Calu3 (cell line): Measurements from ENCODE around the gene MDM4. TPM values are rescaled to one million over a fixed set of nuclear protein-coding genes. Genes with fewer than 3 reads are reported as not detected.
A peak's percentile ranks its signal among the peaks of the same experiment; 100 is the strongest.

Experiments
- BruUV-seq: library from RNA; stranded (reverse); fragments of 400-500 nt; replicated peaks from 2 replicates; lab custom pipeline; 2021; lab: Mats Ljungman, UMichigan
- CTCF ChIA-PET: fragments of 300-600 bp; sonication (Branson Sonifier 250); formaldehyde crosslinking; loops from one replicate; lab custom pipeline; 2022; ENCODE audit warnings: antibody characterized with exemption; lab: Charles Lee
- DNase-seq: peaks from one replicate; pipeline ENCODE4 v3.0.0; 2022
- H3K27ac Mint-ChIP-seq: one replicate; pipeline ENCODE4 v1.8.0; 2022; ENCODE audit warnings: mixed read lengths; ENCODE audit not compliant: unreplicated experiment
- H3K27me3 Mint-ChIP-seq: one replicate; pipeline ENCODE4 v1.8.0; 2022; ENCODE audit warnings: mixed read lengths; ENCODE audit not compliant: unreplicated experiment
- H3K36me3 Mint-ChIP-seq: one replicate; pipeline ENCODE4 v1.8.0; 2022; ENCODE audit warnings: mild to moderate bottlenecking, moderate library complexity, mixed read lengths; ENCODE audit not compliant: insufficient read depth, unreplicated experiment
- H3K4me1 Mint-ChIP-seq: one replicate; pipeline ENCODE4 v1.8.0; 2022; ENCODE audit warnings: mild to moderate bottlenecking, low read depth, mixed read lengths; ENCODE audit not compliant: unreplicated experiment
- H3K4me3 Mint-ChIP-seq: one replicate; pipeline ENCODE4 v1.8.0; 2022; ENCODE audit warnings: mild to moderate bottlenecking, low read depth, moderate library complexity, mixed read lengths; ENCODE audit not compliant: unreplicated experiment
- H3K9me3 Mint-ChIP-seq: one replicate; pipeline ENCODE4 v1.8.0; 2022; ENCODE audit warnings: low read depth, mixed read lengths; ENCODE audit not compliant: unreplicated experiment
- intact Hi-C: fragments of 100-400 bp; cut with micrococcal nuclease; formaldehyde crosslinking; loops from one replicate; pipeline ENCODE4 v1.10.0; 2022; ENCODE audit not compliant: unreplicated experiment
- total RNA-seq: library from RNA; stranded (reverse); gene quantifications from 2 replicates; pipeline ENCODE4 v1.2.3, GENCODE V29; 2022
- TF ChIP-seq, protein P1 (sequence below): fragments of 200-600 bp; IDR thresholded peaks from one replicate; pipeline ENCODE4 v1.8.0; 2022; ENCODE audit warnings: antibody characterized with exemption; ENCODE audit not compliant: unreplicated experiment

Gene MDM4
- total RNA-seq, 1 experiment from 2014 or later = 106 TPM

GRCh38 chr1:204503122-204503912 is 12.9 kb upstream of the MDM4 start:
- CTCF ChIA-PET = interaction anchor here (0.6 to 2.0 kb wide), 18 partner anchors 10 to 303 kb away, joined by 3 to 39 read pairs (median 5); partner anchors contain the start of genes MDM4 and PIK3C2B
- Mint-ChIP-seq H3K4me1 (peaks cover 45% of the 10 kb centered on the region), H3K9me3 (peaks cover 2% of the 10 kb centered on the region), H3K36me3 (peaks cover 31% of the 10 kb centered on the region), H3K27ac (peak overlapping the region; percentile 45), H3K4me3 (no peak overlapping the region), H3K27me3 (peaks cover 14% of the 10 kb centered on the region)
- DNase-seq = peak; percentile 63
- no TSS peak for BruUV-seq
- TF ChIP-seq, protein P1, sequence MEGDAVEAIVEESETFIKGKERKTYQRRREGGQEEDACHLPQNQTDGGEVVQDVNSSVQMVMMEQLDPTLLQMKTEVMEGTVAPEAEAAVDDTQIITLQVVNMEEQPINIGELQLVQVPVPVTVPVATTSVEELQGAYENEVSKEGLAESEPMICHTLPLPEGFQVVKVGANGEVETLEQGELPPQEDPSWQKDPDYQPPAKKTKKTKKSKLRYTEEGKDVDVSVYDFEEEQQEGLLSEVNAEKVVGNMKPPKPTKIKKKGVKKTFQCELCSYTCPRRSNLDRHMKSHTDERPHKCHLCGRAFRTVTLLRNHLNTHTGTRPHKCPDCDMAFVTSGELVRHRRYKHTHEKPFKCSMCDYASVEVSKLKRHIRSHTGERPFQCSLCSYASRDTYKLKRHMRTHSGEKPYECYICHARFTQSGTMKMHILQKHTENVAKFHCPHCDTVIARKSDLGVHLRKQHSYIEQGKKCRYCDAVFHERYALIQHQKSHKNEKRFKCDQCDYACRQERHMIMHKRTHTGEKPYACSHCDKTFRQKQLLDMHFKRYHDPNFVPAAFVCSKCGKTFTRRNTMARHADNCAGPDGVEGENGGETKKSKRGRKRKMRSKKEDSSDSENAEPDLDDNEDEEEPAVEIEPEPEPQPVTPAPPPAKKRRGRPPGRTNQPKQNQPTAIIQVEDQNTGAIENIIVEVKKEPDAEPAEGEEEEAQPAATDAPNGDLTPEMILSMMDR = peak; percentile 75
- intact Hi-C loops = loop anchor here (1.0 to 2.0 kb wide), 2 partner anchors 59 to 72 kb away; no protein-coding TSS in a partner anchor

DNA sequence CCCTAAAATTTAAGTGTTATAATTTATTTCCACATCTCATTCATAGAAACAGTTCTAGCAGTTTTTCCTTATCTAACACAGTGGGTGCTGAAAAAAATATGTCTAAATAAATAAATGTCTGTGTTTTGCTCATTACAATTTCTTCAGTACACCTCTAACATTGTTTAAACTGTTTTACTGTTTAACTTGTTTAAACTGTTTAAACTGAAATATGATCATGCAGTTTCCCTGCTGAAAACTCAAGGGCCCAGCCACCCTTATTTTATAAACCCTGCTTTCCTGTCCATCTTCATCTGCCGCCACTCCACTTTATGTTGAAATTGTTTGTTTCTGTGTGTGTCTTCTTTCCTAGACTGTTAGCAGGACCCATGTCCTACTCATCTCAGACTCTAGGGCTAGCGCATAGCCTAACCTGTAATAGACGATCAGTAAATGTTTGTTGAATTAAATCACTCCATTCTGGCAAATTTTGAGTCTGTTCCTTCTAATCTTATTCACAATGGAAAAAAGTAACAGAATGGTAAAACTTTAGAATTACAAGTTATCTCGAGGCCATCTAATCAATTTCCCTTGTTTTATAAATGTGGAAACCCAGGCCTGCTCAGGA is 12.2 kb upstream of the MDM4 start:
- Mint-ChIP-seq H3K4me3 (peak overlapping the region; percentile 2), H3K36me3 (peaks cover 36% of the 10 kb centered on the region), H3K27ac (peak overlapping the region; percentile 45), H3K9me3 (peaks cover 2% of the 10 kb centered on the region), H3K4me1 (peaks cover 45% of the 10 kb centered on the region), H3K27me3 (peaks cover 14% of the 10 kb centered on the region)
- CTCF ChIA-PET = interaction anchor here (1.1 to 2.0 kb wide), 6 partner anchors 10 to 73 kb away, joined by 3 to 39 read pairs (median 21); partner anchors contain the start of genes MDM4 and PIK3C2B
- TF ChIP-seq, protein P1 = no peak
- intact Hi-C loops = loop anchor here (1.0 to 2.0 kb wide), 2 partner anchors 59 to 73 kb away; no protein-coding TSS in a partner anchor
- no TSS peak for BruUV-seq
- no peak for DNase-seq

DNA sequence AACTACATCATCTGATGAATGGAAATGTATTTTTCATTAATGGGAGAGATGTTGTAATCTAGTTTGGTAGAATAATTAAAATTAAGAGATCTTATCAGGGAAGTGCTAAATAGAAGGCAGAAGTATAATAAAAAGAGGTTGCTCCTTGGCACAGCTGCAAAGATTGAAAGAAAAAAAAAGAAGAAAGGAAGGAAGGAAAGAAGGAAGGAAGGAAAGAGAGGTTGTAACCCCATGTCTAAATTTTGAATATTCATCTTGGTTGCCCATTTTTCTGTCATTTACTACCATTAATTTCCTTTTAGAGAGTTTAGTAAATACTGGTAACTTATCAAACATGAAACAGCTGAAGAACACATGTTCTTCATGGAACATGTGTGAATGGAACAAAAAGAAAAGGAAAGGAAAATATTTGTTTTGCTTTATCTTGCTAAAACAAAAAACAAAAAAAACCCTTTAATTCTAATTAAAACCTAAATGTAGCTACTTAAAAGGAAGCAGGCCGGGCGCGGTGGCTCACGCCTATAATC is 10.5 kb upstream of the MDM4 start:
- intact Hi-C loops = no loop called here
- BruUV-seq = no TSS peak
- no peak for DNase-seq
- Mint-ChIP-seq H3K27ac (peak overlapping the region; percentile 100), H3K36me3 (peaks cover 40% of the 10 kb centered on the region), H3K9me3 (peaks cover 2% of the 10 kb centered on the region), H3K4me3 (peak overlapping the region; percentile 71), H3K27me3 (peaks cover 14% of the 10 kb centered on the region), H3K4me1 (peaks cover 45% of the 10 kb centered on the region)
- CTCF ChIA-PET = interaction anchor here (0.6 to 4.3 kb wide), 18 partner anchors 9 to 325 kb away, joined by 3 to 23 read pairs (median 6); partner anchors contain the start of genes MDM4 and PIK3C2B
- TF ChIP-seq, protein P1 = no peak
